WTC11 (cell line): ENCODE data around the gene KIRREL3. TPM values are rescaled to one million over a fixed set of nuclear protein-coding genes. Genes with fewer than 3 reads are reported as not detected.

Experiments
- ATAC-seq: fragments of 200-7000 bp; cut with Tn5 transposase; 2 replicates; pipeline ENCODE4 v1.10.0; 2021; ENCODE audit warnings: mild to moderate bottlenecking, moderate library complexity
- CTCF ChIA-PET: fragments of 300-600 bp; sonication (Branson Sonifier 250); formaldehyde crosslinking; loops from one replicate; lab custom pipeline; 2021; ENCODE audit warnings: antibody characterized with exemption; lab: Charles Lee
- POLR2A ChIA-PET: fragments of 350-600 bp; sonication (Branson Sonifier 250); formaldehyde crosslinking; loops from one replicate; lab custom pipeline; 2021; ENCODE audit warnings: antibody characterized with exemption; lab: Charles Lee
- DNase-seq: peaks from one replicate; pipeline ENCODE4 v3.0.0; 2021; ENCODE audit warnings: low spot score
- H3K27ac Mint-ChIP-seq: 2 replicates; pipeline ENCODE4 v1.8.0; 2021; ENCODE audit warnings: mixed read lengths
- H3K27me3 Mint-ChIP-seq: 2 replicates; pipeline ENCODE4 v1.8.0; 2021; ENCODE audit warnings: low read depth, mild to moderate bottlenecking, moderate library complexity, mixed read lengths
- H3K36me3 Mint-ChIP-seq: 2 replicates; pipeline ENCODE4 v1.8.0; 2021; ENCODE audit warnings: mixed read lengths
- H3K4me1 Mint-ChIP-seq: 2 replicates; pipeline ENCODE4 v1.8.0; 2022; ENCODE audit warnings: mixed read lengths
- H3K4me3 Mint-ChIP-seq: 2 replicates; pipeline ENCODE4 v1.8.0; 2021; ENCODE audit warnings: mild to moderate bottlenecking, moderate library complexity, mixed read lengths
- H3K9me3 Mint-ChIP-seq: 2 replicates; pipeline ENCODE4 v1.8.0; 2021; ENCODE audit warnings: mixed read lengths
- ARID4B ChIP-seq: sonication (generic); formaldehyde crosslinking; IDR thresholded peaks from 2 replicates; pipeline ENCODE4 v1.8.0; 2023; ENCODE audit warnings: missing genetic modification reagents, mild to moderate bottlenecking, borderline replicate concordance
- ATF2 ChIP-seq: sonication (generic); formaldehyde crosslinking; IDR thresholded peaks from 2 replicates; pipeline ENCODE4 v1.8.1; 2022; ENCODE audit warnings: low read depth, missing genetic modification reagents, borderline replicate concordance
- EMX1 ChIP-seq: fragments of 250-450 bp; sonication (Bioruptor Pico); IDR thresholded peaks from 2 replicates; pipeline ENCODE4 v1.8.0; 2021; ENCODE audit warnings: mild to moderate bottlenecking
- ESRRA ChIP-seq: sonication (generic); formaldehyde crosslinking; IDR thresholded peaks from 2 replicates; pipeline ENCODE4 v1.8.1; 2022; ENCODE audit warnings: mild to moderate bottlenecking, missing genetic modification reagents, borderline replicate concordance
- FOXJ3 ChIP-seq: sonication (generic); formaldehyde crosslinking; IDR thresholded peaks from 2 replicates; pipeline ENCODE4 v1.9.0; 2021; ENCODE audit warnings: missing genetic modification reagents, mild to moderate bottlenecking, borderline replicate concordance
- HMGA2 ChIP-seq: fragments of 250-450 bp; sonication (Bioruptor Pico); IDR thresholded peaks from 2 replicates; pipeline ENCODE4 v1.4.0; 2021; ENCODE audit warnings: mild to moderate bottlenecking, moderate library complexity
- JAZF1 ChIP-seq: fragments of 250-450 bp; sonication (Bioruptor Pico); IDR thresholded peaks from 2 replicates; pipeline ENCODE4 v1.9.0; 2021; ENCODE audit warnings: moderate library complexity, mild to moderate bottlenecking, inconsistent platforms
- NR2C2 ChIP-seq: sonication (generic); formaldehyde crosslinking; IDR thresholded peaks from 2 replicates; pipeline ENCODE4 v1.8.0; 2022; ENCODE audit warnings: mild to moderate bottlenecking, missing genetic modification reagents
- OVOL2 ChIP-seq: fragments of 250-450 bp; sonication (Bioruptor Pico); IDR thresholded peaks from 2 replicates; pipeline ENCODE4 v1.9.0; 2021; ENCODE audit warnings: mild to moderate bottlenecking, borderline replicate concordance
- SMAD4 ChIP-seq: sonication (generic); formaldehyde crosslinking; IDR thresholded peaks from 2 replicates; pipeline ENCODE4 v1.8.0; 2022; ENCODE audit warnings: mild to moderate bottlenecking, missing genetic modification reagents
- TEAD4 ChIP-seq: sonication (generic); formaldehyde crosslinking; IDR thresholded peaks from 2 replicates; pipeline ENCODE4 v1.8.0; 2022; ENCODE audit warnings: mild to moderate bottlenecking, missing genetic modification reagents
- USF1 ChIP-seq: sonication (generic); formaldehyde crosslinking; IDR thresholded peaks from 2 replicates; pipeline ENCODE4 v1.8.0; 2022; ENCODE audit warnings: mild to moderate bottlenecking, missing genetic modification reagents
- ZBTB43 ChIP-seq: sonication (generic); formaldehyde crosslinking; IDR thresholded peaks from 2 replicates; pipeline ENCODE4 v1.8.1; 2023; ENCODE audit warnings: mild to moderate bottlenecking, missing genetic modification reagents
- ZNF219 ChIP-seq: sonication (generic); formaldehyde crosslinking; IDR thresholded peaks from 2 replicates; pipeline ENCODE4 v1.8.0; 2023; ENCODE audit warnings: missing genetic modification reagents, mild to moderate bottlenecking, borderline replicate concordance
- total RNA-seq: library from RNA; stranded (reverse); gene quantifications from 3 replicates; pipeline ENCODE4 v1.2.3, GENCODE V29; 2021
- TF ChIP-seq, protein P1 (sequence below): fragments of 250-450 bp; sonication (Bioruptor Pico); IDR thresholded peaks from 2 replicates; pipeline ENCODE4 v1.9.0; 2021; ENCODE audit warnings: mild to moderate bottlenecking
- TF ChIP-seq, protein P2 (sequence below): sonication (generic); formaldehyde crosslinking; IDR thresholded peaks from 2 replicates; pipeline ENCODE4 v1.8.1; 2023; ENCODE audit warnings: mild to moderate bottlenecking, moderate library complexity, missing genetic modification reagents
- TF ChIP-seq, protein P3 (sequence below): sonication (generic); formaldehyde crosslinking; conservative IDR thresholded peaks from 2 replicates; pipeline ENCODE4 v1.8.1; 2023; ENCODE audit warnings: mild to moderate bottlenecking, low read depth, missing genetic modification reagents, moderate library complexity

The KIRREL3 gene
- total RNA-seq, 1 experiment from 2014 or later: 0.59 TPM

DNA sequence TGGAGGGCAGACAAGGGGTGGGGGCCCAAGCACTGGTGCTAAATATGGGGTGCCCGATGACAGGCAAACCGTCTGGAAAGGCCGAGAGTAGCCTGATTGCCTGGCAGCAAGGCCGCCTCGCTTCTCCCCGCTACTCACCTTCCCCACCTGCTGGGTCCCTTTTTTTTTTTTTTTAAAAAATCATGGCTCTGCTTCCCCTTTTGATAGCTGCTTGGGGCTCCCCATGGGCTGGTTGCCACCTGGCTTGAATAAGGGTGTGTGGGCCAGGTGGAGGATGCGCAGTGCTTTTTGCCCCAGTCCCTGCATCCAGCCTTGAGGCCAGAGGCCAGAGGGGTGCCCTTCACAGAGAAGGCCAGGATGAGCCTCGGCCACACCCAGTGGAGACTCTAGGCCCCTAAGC is 533.1 kb downstream of the KIRREL3 start:
- ChIA-PET CTCF (interaction anchor here (1.2 to 6.5 kb wide), 2 partner anchors 13 to 157 kb away, joined by 3 to 59 read pairs; no protein-coding TSS in a partner anchor), POLR2A (no interaction called here)
- TF ChIP-seq TEAD4 (CRISPR knock-in tag) (no peak), FOXJ3 (CRISPR knock-in tag) (no peak), ZNF219 (CRISPR knock-in tag) (no peak), ATF2 (CRISPR knock-in tag) (no peak), JAZF1 (no peak), HMGA2 (CRISPR knock-in tag) (no peak), ARID4B (CRISPR knock-in tag) (no peak), NR2C2 (no peak), EMX1 (CRISPR knock-in tag) (no peak), OVOL2 (CRISPR knock-in tag) (no peak), SMAD4 (CRISPR knock-in tag) (no peak), ZBTB43 (no peak), USF1 (no peak), ESRRA (CRISPR knock-in tag) (no peak)
- TF ChIP-seq, protein P1, sequence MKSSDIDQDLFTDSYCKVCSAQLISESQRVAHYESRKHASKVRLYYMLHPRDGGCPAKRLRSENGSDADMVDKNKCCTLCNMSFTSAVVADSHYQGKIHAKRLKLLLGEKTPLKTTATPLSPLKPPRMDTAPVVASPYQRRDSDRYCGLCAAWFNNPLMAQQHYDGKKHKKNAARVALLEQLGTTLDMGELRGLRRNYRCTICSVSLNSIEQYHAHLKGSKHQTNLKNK (CRISPR knock-in tag): no peak
- TF ChIP-seq, protein P2, sequence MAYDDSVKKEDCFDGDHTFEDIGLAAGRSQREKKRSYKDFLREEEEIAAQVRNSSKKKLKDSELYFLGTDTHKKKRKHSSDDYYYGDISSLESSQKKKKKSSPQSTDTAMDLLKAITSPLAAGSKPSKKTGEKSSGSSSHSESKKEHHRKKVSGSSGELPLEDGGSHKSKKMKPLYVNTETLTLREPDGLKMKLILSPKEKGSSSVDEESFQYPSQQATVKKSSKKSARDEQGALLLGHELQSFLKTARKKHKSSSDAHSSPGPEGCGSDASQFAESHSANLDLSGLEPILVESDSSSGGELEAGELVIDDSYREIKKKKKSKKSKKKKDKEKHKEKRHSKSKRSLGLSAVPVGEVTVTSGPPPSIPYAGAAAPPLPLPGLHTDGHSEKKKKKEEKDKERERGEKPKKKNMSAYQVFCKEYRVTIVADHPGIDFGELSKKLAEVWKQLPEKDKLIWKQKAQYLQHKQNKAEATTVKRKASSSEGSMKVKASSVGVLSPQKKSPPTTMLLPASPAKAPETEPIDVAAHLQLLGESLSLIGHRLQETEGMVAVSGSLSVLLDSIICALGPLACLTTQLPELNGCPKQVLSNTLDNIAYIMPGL (CRISPR knock-in tag): no peak
- TF ChIP-seq, protein P3, sequence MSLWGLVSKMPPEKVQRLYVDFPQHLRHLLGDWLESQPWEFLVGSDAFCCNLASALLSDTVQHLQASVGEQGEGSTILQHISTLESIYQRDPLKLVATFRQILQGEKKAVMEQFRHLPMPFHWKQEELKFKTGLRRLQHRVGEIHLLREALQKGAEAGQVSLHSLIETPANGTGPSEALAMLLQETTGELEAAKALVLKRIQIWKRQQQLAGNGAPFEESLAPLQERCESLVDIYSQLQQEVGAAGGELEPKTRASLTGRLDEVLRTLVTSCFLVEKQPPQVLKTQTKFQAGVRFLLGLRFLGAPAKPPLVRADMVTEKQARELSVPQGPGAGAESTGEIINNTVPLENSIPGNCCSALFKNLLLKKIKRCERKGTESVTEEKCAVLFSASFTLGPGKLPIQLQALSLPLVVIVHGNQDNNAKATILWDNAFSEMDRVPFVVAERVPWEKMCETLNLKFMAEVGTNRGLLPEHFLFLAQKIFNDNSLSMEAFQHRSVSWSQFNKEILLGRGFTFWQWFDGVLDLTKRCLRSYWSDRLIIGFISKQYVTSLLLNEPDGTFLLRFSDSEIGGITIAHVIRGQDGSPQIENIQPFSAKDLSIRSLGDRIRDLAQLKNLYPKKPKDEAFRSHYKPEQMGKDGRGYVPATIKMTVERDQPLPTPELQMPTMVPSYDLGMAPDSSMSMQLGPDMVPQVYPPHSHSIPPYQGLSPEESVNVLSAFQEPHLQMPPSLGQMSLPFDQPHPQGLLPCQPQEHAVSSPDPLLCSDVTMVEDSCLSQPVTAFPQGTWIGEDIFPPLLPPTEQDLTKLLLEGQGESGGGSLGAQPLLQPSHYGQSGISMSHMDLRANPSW (CRISPR knock-in tag): no peak
- H3K27ac Mint-ChIP-seq: no peak overlapping the region
- no peak for ATAC-seq
- H3K4me3 Mint-ChIP-seq: no peak overlapping the region
- H3K9me3 Mint-ChIP-seq: peaks cover 4% of the 10 kb centered on the region
- no peak for DNase-seq
- peaks cover 14% of the 10 kb centered on the region for H3K4me1 Mint-ChIP-seq
- H3K27me3 Mint-ChIP-seq: no peaks in the 10 kb centered on the region
- no peaks in the 10 kb centered on the region for H3K36me3 Mint-ChIP-seq
